ENCODE measurements around the gene LRIT2. TPM values are rescaled to one million over a fixed set of nuclear protein-coding genes. Genes with fewer than 3 reads are reported as not detected.

LRIT2 gene
- total and polyA plus RNA-seq, 9 of the 15 experiments (the other 6 are each of a cell fraction or from before 2014, with no cell fraction given): not detected

GRCh38 chr10:84204610-84205009, 20.7 kb downstream of the LRIT2 start:
- Histone ChIP-seq H3K79me2 (ENCODE audit: control insufficient read depth, insufficient read depth, low read length) (no peaks in the 10 kb centered on the region), H4K20me1 (replicated peaks; ENCODE audit: control insufficient read depth, insufficient read depth, low read length) (no peaks in the 10 kb centered on the region), H3K9me1 (ENCODE audit: control insufficient read depth, insufficient read depth, low read length) (no peaks in the 10 kb centered on the region), H3K36me3 (ENCODE audit: control insufficient read depth, insufficient read depth, low read length) (no peaks in the 10 kb centered on the region), H3K9ac (ENCODE audit: insufficient read depth in 1 of 2, low read depth in 2 of 2, low read length in 2 of 2) (no peak overlapping the region), H3K4me3 (no peak overlapping the region), H2AFZ (ENCODE audit: low read depth, low read length) (no peak overlapping the region), H3K27me3 (ENCODE audit: control insufficient read depth in 2 of 2, insufficient read depth in 2 of 2, low read length in 2 of 2) (peaks cover 9 to 27% of the 10 kb centered on the region in 2 experiments), H3K4me2 (ENCODE audit: insufficient read depth, low read length) (no peak overlapping the region), H3K4me1 (replicated peaks in 1 of 2; ENCODE audit: control insufficient read depth in 2 of 2, insufficient read depth in 2 of 2, low read length in 2 of 2) (peaks cover 13 to 15% of the 10 kb centered on the region in 2 experiments; a peak in 4 of 5 replicates), H3K27ac (ENCODE audit: extremely low read depth, low read depth, low read length) (no peak overlapping the region), H3K9me3 (replicated peaks; ENCODE audit: control insufficient read depth, insufficient read depth, low read depth, low read length) (no peaks in the 10 kb centered on the region)
- DNase-seq (ENCODE audit: extremely low read depth in 1 of 4, low spot score in 3 of 4) (no peak), ATAC-seq (no peak), FAIRE-seq (no peak)
- in situ Hi-C loops (cut with MboI): no loop called here
- intact Hi-C loops (cut with micrococcal nuclease): loop anchor here (1.0 to 2.0 kb wide), 2 partner anchors 56 to 78 kb away; no protein-coding TSS in a partner anchor
- CTCF ChIA-PET (ENCODE audit: low intra/inter-chr PET ratio): interaction anchor here (1.9 to 2.1 kb wide), 2 partner anchors 57 to 78 kb away, joined by 12 to 19 read pairs; no protein-coding TSS in a partner anchor
- 2% methylated on average over 4 of the region's 4 CpGs for WGBS (ENCODE audit: insufficient coverage, low coverage, missing lambda C conversion rate)
- TF ChIP-seq ZNF785 (CRISPR knock-in tag; IDR thresholded peaks at IDR 0.05) (no peak), GTF2B (IDR thresholded peaks at IDR 0.05; ENCODE audit: extremely low read depth, insufficient read length) (no peak), YY1 (IDR thresholded peaks at IDR 0.05; ENCODE audit: borderline replicate concordance in 1 of 3, control insufficient read depth in 1 of 3, extremely low read depth in 1 of 3, insufficient read depth in 3 of 3, insufficient read length in 1 of 3, insufficient replicate concordance in 2 of 3, low read depth in 1 of 3, low read length in 2 of 3) (no peak), THRA (IDR thresholded peaks at IDR 0.05) (no peak), TRIM28 (IDR thresholded peaks at IDR 0.05) (no peak), ELF1 (tag; IDR thresholded peaks at IDR 0.05) (no peak), VEZF1 (CRISPR knock-in tag; IDR thresholded peaks at IDR 0.05) (no peak), KAT8 (IDR thresholded peaks at IDR 0.05; ENCODE audit: low read depth) (no peak), NBN (IDR thresholded peaks at IDR 0.05; ENCODE audit: low read depth) (no peak), HMG20A (CRISPR knock-in tag; conservative IDR thresholded peaks at IDR 0.05) (no peak), ZNF507 (tag; conservative IDR thresholded peaks at IDR 0.05) (no peak), OTX1 (CRISPR knock-in tag; IDR thresholded peaks at IDR 0.05) (no peak), CREM (IDR thresholded peaks at IDR 0.05; ENCODE audit: low read depth) (no peak), ZNF561 (CRISPR knock-in tag; conservative IDR thresholded peaks at IDR 0.05) (no peak), ID3 (CRISPR knock-in tag; IDR thresholded peaks at IDR 0.05) (no peak), ID3 (tag; IDR thresholded peaks at IDR 0.05) (no peak)
- BruUV-seq (replicated peaks): no TSS peak
- POLR2A ChIA-PET: interaction anchor here (0.6 kb wide), 1 partner anchor 44 kb away, joined by 4 read pairs; no protein-coding TSS in a partner anchor

Measured in K562 (cell line).